ENCODE data around the gene TEAD1. TPM values are rescaled to one million over a fixed set of nuclear protein-coding genes. Genes with fewer than 3 reads are reported as not detected.

The TEAD1 gene
- total RNA-seq, 6 experiments from 2014 or later, result 28.3 to 41.5 (median 32.2) TPM

- TF ChIP-seq CTCF (IDR thresholded peaks at IDR 0.05) (no peak), POLR2A (IDR thresholded peaks at IDR 0.05) (no peak)
- DNase-seq (no peak), ATAC-seq (peak; percentile 63 to 73 (median 69))
- peak overlapping the region; percentile 49 to 83 (median 81) for H3K27ac ChIP-seq
- H3K4me3 ChIP-seq, result no peak overlapping the region
- H3K9me3 ChIP-seq, result no peaks in the 10 kb centered on the region
- H3K36me3 ChIP-seq, result no peaks in the 10 kb centered on the region
- intact Hi-C loops (cut with DNase I), result no loop called here
- H3K4me1 ChIP-seq, result peaks cover 0 to 32% (median 20%) of the 10 kb centered on the region in 4 donors
- no peaks in the 10 kb centered on the region for H3K27me3 ChIP-seq
Measured at GRCh38 chr11:12707500-12707880, 33.3 kb downstream of the TEAD1 start.

- no peaks in the 10 kb centered on the region for H3K27me3 ChIP-seq
- H3K4me3 ChIP-seq, result no peak overlapping the region
- H3K27ac ChIP-seq, result no peak overlapping the region
- no peak for ATAC-seq
- TF ChIP-seq CTCF (IDR thresholded peaks at IDR 0.05), result no peak
- TF ChIP-seq POLR2A (IDR thresholded peaks at IDR 0.05), result no peak
- no peaks in the 10 kb centered on the region for H3K36me3 ChIP-seq
- no peak for DNase-seq
- intact Hi-C loops (cut with DNase I), result loop anchor here in 1 of 2 donors (10.0 kb wide), 1 partner anchor 173 kb away; no protein-coding TSS in a partner anchor
- H3K9me3 ChIP-seq, result no peaks in the 10 kb centered on the region
- 62% methylated on average over 1 of the region's 1 CpG for WGBS (ENCODE audit: insufficient coverage, low coverage, low lambda C conversion rate, missing lambda C conversion rate)
- H3K4me1 ChIP-seq, result peaks cover 0 to 22% (median 13%) of the 10 kb centered on the region in 4 donors
Measured at GRCh38 chr11:12711496-12711895, 37.3 kb downstream of the TEAD1 start.

GRCh38 chr11:12712132-12712531 lies 37.9 kb downstream of the TEAD1 start:
- Histone ChIP-seq H3K4me3 (no peak overlapping the region), H3K9me3 (no peaks in the 10 kb centered on the region), H3K27me3 (no peaks in the 10 kb centered on the region), H3K4me1 (peaks cover 0 to 16% (median 9%) of the 10 kb centered on the region in 4 donors), H3K36me3 (no peaks in the 10 kb centered on the region), H3K27ac (no peak overlapping the region)
- ATAC-seq (no peak), DNase-seq (no peak)
- TF ChIP-seq POLR2A (IDR thresholded peaks at IDR 0.05), result no peak
- TF ChIP-seq CTCF (IDR thresholded peaks at IDR 0.05), result no peak
- intact Hi-C loops (cut with DNase I), result loop anchor here in 1 of 2 donors (10.0 kb wide), 1 partner anchor 173 kb away; no protein-coding TSS in a partner anchor
- WGBS (ENCODE audit: insufficient coverage, low coverage, low lambda C conversion rate, missing lambda C conversion rate), result 84% methylated on average over 4 of the region's 4 CpGs

GRCh38 chr11:12715131-12715530 lies 40.9 kb downstream of the TEAD1 start:
- ATAC-seq, result no peak
- H3K27me3 ChIP-seq, result no peaks in the 10 kb centered on the region
- no peak overlapping the region for H3K4me3 ChIP-seq
- WGBS (ENCODE audit: insufficient coverage, low coverage, low lambda C conversion rate, missing lambda C conversion rate), result 89% methylated on average over 3 of the region's 4 CpGs
- H3K9me3 ChIP-seq, result no peaks in the 10 kb centered on the region
- peaks cover 0 to under 1% (median 0%) of the 10 kb centered on the region in 4 donors for H3K4me1 ChIP-seq
- H3K36me3 ChIP-seq, result no peaks in the 10 kb centered on the region
- no peak for DNase-seq
- TF ChIP-seq CTCF (IDR thresholded peaks at IDR 0.05) (no peak), POLR2A (IDR thresholded peaks at IDR 0.05) (no peak)
- intact Hi-C loops (cut with DNase I), result loop anchor here in 1 of 2 donors (10.0 kb wide), 1 partner anchor 170 kb away; no protein-coding TSS in a partner anchor
- no peak overlapping the region for H3K27ac ChIP-seq
